Bronchial epithelial cell (primary cell): ENCODE measurements around the gene ZNF275. TPM values are rescaled to one million over a fixed set of nuclear protein-coding genes. Genes with fewer than 3 reads are reported as not detected.
"Not testable (repeated sequence)": the region's sequence is repeated elsewhere in the genome, so short reads cannot be mapped to it uniquely, and the experiment has no call there.

ENCODE experiments used
- DNase-seq: peaks from one replicate; pipeline ENCODE4 v3.0.0-alpha.2; 2010; ENCODE audit warnings: low read depth
- FAIRE-seq: peaks from 2 replicates; lab custom pipeline; 2011; peaks lifted over from hg19 to GRCh38; lab: Jason Lieb, UNC
- H3K27me3 ChIP-seq: 2 replicates; pipeline ENCODE4 v1.5.1; 2011; ENCODE audit warnings: low read length; ENCODE audit not compliant: control insufficient read depth, insufficient read depth
- H3K36me3 ChIP-seq: 2 replicates; pipeline ENCODE4 v1.5.1; 2011; ENCODE audit warnings: low read length; ENCODE audit not compliant: control insufficient read depth, insufficient read depth
- H3K4me3 ChIP-seq: 2 replicates; pipeline ENCODE4 v1.5.1; 2011; ENCODE audit warnings: mild to moderate bottlenecking, low read depth, low read length, control low read depth
- total RNA-seq: library from RNA; depleted of rRNA; stranded (reverse); fragments of >200 nt; gene quantifications from 2 replicates; pipeline ENCODE4 v1.2.1, GENCODE V29; 2014
- TF ChIP-seq, protein P1 (sequence below): IDR thresholded peaks from 2 replicates; pipeline ENCODE4 v1.5.1; 2011; ENCODE audit warnings: mild to moderate bottlenecking, moderate library complexity, low read length, control low read depth, inconsistent platforms; ENCODE audit not compliant: insufficient read depth, severe bottlenecking

ZNF275 gene
- total RNA-seq, 1 donor from 2014 or later, result 3.9 TPM

DNA sequence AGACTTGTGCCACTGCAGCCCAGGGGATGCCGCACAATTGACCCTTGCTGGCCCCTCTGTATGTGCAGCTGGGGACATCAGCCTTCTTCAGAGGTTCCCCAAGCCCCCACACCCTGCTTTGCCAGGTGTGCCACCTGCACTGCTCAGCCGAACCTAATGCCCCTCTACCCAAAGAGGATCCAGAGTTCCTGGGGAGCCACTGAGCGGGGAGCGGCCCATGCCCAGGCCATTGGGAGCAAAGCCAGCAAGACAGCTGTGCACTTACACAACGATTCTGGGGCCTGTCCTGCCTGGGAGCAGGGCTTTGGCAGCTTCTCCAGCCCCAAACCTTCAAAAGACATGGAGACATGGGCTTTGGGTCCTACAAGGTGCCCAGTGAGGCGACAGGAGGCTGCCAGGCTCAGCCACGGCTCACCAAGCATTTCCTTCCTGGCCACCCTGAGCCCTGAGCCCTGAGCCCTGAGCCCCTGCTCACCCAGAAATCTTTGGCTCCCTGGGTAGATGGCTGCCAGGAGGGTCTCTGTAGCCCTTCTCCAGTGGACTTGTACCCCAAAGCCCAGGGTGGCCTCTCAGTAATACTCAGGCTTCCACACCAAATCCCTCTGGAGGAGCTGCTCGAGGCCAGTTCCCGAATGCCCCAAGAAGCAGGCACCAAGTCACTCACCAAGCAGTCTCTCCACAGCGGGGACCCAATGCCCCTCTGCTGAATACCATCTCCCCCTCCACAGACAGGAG, 54.2 kb downstream of the ZNF275 start:
- FAIRE-seq, result no peak
- Histone ChIP-seq H3K36me3 (no peaks in the 10 kb centered on the region), H3K4me3 (no peak overlapping the region), H3K27me3 (no peaks in the 10 kb centered on the region)
- DNase-seq, result no peak
- TF ChIP-seq, protein P1, sequence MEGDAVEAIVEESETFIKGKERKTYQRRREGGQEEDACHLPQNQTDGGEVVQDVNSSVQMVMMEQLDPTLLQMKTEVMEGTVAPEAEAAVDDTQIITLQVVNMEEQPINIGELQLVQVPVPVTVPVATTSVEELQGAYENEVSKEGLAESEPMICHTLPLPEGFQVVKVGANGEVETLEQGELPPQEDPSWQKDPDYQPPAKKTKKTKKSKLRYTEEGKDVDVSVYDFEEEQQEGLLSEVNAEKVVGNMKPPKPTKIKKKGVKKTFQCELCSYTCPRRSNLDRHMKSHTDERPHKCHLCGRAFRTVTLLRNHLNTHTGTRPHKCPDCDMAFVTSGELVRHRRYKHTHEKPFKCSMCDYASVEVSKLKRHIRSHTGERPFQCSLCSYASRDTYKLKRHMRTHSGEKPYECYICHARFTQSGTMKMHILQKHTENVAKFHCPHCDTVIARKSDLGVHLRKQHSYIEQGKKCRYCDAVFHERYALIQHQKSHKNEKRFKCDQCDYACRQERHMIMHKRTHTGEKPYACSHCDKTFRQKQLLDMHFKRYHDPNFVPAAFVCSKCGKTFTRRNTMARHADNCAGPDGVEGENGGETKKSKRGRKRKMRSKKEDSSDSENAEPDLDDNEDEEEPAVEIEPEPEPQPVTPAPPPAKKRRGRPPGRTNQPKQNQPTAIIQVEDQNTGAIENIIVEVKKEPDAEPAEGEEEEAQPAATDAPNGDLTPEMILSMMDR, result no peak

DNA sequence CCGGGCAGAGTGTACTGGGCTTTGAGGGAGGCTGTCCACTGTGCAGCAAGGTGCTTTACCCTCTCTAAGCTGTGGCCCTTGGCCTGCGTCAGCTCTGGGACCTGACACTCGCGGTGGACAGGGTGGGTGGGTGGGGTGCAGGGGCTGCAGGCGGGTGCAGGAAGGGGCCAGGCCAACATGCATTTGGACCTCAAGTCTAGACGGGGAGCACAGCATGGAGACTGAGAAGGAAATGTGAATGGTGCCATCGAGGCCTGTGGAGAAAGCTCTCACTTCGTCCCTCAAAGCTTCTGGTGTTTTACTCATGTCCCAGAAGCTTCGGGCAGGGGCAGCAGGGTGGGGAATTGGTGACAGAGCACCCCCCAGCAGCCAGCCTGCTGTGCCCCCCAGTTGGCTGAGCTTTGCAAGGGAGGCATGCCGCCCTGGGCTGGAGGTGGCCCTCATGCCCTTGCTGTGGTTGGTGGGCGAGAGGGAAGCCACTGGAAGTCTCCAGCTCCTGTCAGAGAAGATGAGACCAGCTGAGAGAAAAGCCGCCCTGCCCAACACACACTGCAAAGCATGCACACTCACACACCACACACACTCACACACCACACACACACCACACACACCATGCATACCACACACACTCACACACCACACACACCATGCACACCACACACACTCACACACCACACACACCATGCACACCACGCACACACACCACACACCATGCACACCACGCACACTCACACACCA, 54.9 kb downstream of the ZNF275 start:
- Histone ChIP-seq H3K4me3 (no peak overlapping the region), H3K27me3 (no peaks in the 10 kb centered on the region), H3K36me3 (no peaks in the 10 kb centered on the region)
- TF ChIP-seq, protein P1, result no peak
- DNase-seq (no peak), FAIRE-seq (no peak)

DNA sequence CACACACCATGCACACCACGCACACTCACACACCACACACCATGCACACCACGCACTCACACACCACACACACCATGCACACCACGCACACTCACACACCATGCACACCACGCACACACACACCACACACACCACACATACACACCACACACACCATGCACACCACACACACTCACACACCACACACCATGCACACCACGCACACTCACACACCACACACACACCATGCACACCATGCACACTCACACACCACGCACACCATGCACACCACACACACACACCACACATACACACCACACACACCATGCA, 55.5 kb downstream of the ZNF275 start:
- H3K36me3 ChIP-seq, H3K27me3 ChIP-seq, H3K4me3 ChIP-seq, FAIRE-seq, DNase-seq: not testable (repeated sequence)

DNA sequence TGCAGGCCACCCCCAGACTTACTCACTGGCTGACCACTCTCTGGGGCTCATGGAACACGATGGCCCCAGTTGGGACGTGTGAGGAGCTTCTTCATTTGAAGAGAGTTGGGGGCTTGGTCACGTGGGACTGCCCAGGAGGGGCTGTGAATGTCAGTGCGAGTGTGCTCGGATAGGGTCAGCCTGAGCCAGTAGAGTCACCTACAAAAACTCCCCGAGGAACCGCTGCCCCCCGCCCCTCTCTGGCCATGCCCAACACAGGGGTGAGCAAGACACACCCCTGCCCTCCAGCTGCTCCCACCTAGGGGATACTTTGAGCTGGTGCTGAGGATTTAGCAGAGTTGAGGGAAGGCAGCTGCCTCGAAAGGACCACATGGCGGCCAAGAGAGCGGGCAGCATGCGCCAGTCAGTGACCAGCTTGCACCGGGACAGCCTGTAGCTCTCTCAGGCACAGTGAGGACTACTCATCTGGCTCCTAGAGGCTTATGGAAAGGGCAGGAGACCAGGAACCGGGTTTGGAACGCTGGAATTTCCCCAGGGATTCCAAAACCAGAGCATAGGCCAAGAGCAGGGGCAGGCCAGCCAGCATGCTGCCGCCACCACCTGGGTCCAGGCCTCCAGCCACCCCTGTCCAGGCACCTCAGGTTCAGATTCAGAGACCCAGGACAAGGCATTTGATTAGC, 58.8 kb downstream of the ZNF275 start:
- H3K36me3 ChIP-seq, result no peaks in the 10 kb centered on the region
- TF ChIP-seq, protein P1, result no peak
- H3K27me3 ChIP-seq, result no peaks in the 10 kb centered on the region
- DNase-seq (no peak), FAIRE-seq (no peak)
- H3K4me3 ChIP-seq, result no peak overlapping the region

DNA sequence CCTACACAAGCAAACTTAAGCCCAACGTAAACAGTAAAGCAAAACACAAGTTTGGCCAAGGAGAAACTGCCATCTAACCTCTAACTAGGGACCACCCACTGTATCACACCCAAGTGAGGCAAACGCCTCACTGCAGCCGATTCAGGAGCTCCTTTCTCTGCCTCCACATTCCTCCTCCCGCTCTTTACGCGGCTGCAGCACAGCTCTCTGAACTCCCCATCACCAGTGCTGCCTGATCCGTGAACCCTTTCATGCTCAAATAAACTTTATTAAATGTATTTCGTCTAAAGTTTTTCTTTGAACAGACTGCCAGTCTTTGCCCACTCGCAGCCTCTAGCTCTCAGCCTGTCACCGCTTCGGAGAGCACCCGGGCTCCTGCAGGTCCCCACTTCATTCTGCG, 60.7 kb downstream of the ZNF275 start:
- TF ChIP-seq, protein P1, result no peak
- Histone ChIP-seq H3K4me3 (no peak overlapping the region), H3K36me3 (no peaks in the 10 kb centered on the region), H3K27me3 (no peaks in the 10 kb centered on the region)
- DNase-seq (no peak), FAIRE-seq (no peak)

DNA sequence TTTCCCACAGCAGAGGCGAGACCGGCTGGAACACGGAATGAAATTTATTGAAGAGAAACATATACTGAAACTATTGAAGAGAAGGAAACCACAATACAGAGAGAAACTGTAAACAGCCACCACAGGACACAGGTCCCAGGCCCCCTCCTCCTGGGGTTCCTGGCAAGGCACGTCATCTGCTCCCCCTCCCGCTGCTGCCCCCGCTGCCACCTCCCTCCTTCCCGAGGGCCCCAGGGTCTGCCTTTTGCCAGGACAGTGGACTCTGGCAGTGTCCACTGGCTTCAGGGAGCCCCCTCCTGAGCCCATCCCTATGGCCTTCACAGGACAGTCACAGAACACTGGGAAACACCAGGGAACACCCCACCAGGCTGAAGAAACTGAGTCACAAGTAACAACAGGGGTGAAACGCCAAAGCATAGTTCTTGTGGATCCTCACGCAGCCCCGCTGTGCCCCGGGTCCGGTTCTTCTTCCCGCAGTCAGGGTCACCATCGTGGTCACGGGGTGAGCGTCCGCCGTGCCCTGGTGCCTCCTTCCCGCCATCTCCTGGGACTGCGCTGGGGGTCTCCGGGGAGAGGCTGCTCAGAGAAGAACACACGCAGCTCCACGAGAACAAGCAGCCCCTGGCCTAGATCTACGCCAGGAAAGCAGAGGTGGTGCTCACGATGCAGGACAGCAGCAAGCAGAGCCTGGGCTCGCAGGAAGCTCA, 61.8 kb downstream of the ZNF275 start:
- no peak overlapping the region for H3K4me3 ChIP-seq
- DNase-seq (no peak), FAIRE-seq (no peak)
- no peaks in the 10 kb centered on the region for H3K27me3 ChIP-seq
- no peaks in the 10 kb centered on the region for H3K36me3 ChIP-seq
- TF ChIP-seq, protein P1, result no peak
